ENCODE data around the gene ZC3H18. TPM values are rescaled to one million over a fixed set of nuclear protein-coding genes. Genes with fewer than 3 reads are reported as not detected.

Gene ZC3H18
- total and polyA plus RNA-seq, 2 of the 4 experiments (the other 2 are of a cell fraction): 3.4 to 21.3 TPM

GRCh38 chr16:88553739-88554138, 16.5 kb upstream of the ZC3H18 start:
- Histone ChIP-seq H3K14ac (replicated peaks; ENCODE audit: low read depth, low read length) (no peak overlapping the region), H2BK5ac (ENCODE audit: low read depth, low read length, poor library complexity, severe bottlenecking) (no peak overlapping the region), H3K9me3 (ENCODE audit: control insufficient read depth, insufficient read depth, low read length) (peaks cover 3% of the 10 kb centered on the region; the same call in 1 of the 2 replicates), H3K27me3 (ENCODE audit: control insufficient read depth, insufficient read depth, low read length) (peaks cover 62% of the 10 kb centered on the region), H3K56ac (ENCODE audit: extremely low read depth, insufficient read depth, low read length) (no peak overlapping the region), H2AFZ (replicated peaks; ENCODE audit: low read length, poor library complexity) (no peak overlapping the region), H3K79me1 (ENCODE audit: low read depth in 1 of 2, low read length in 2 of 2) (no peaks in the 10 kb centered on the region), H2AK9ac (replicated peaks; ENCODE audit: low read depth, low read length, poor library complexity) (no peak overlapping the region), H2BK20ac (ENCODE audit: low read depth, low read length) (no peak overlapping the region), H3K9me1 (ENCODE audit: insufficient read depth, low read length) (no peaks in the 10 kb centered on the region), H3K36me3 (ENCODE audit: control insufficient read depth, insufficient read depth, low read length) (no peaks in the 10 kb centered on the region), H4K8ac (ENCODE audit: low read depth in 2 of 2, low read length in 2 of 2) (no peak overlapping the region), H2BK120ac (ENCODE audit: low read depth, low read length) (no peak overlapping the region), H3K23ac (ENCODE audit: low read depth, low read length) (no peak overlapping the region), H3K4me1 (ENCODE audit: control insufficient read depth, insufficient read depth, low read length) (no peaks in the 10 kb centered on the region), H2AK5ac (ENCODE audit: low read depth, low read length) (no peak overlapping the region), H4K5ac (ENCODE audit: low read depth, low read length) (no peak overlapping the region), H3K4me2 (ENCODE audit: low read depth, low read length) (no peak overlapping the region), H3K18ac (ENCODE audit: low read depth, low read length) (no peak overlapping the region), H3K4me3 (ENCODE audit: insufficient read depth, low read depth, low read length) (no peak overlapping the region), H3K27ac (ENCODE audit: insufficient read depth, low read length) (no peak overlapping the region), H3K9ac (ENCODE audit: low read depth, low read length) (no peak overlapping the region), H4K20me1 (ENCODE audit: insufficient read depth, low read length) (no peaks in the 10 kb centered on the region), H4K91ac (ENCODE audit: insufficient read depth, low read depth, low read length) (no peak overlapping the region), H2BK15ac (ENCODE audit: low read depth, low read length) (no peak overlapping the region), H3K4ac (ENCODE audit: low read depth, low read length) (no peak overlapping the region)
- ATAC-seq (ENCODE audit: low read depth): no peak
- 40% methylated on average over 2 of the region's 16 CpGs; no CpG with 5 or more reads in 1 of the 2 experiments for WGBS, 2 experiments (ENCODE audit: extremely low coverage in 2 of 2, insufficient read length in 1 of 2)
- TF ChIP-seq MXI1 (IDR thresholded peaks at IDR 0.05; ENCODE audit: borderline replicate concordance, low read depth, low read length) (no peak), SMC3 (IDR thresholded peaks at IDR 0.05; ENCODE audit: low read depth, low read length) (no peak), MAZ (IDR thresholded peaks at IDR 0.05; ENCODE audit: borderline replicate concordance, low read depth, low read length) (no peak), FOS (IDR thresholded peaks at IDR 0.05; ENCODE audit: low read depth, low read length) (no peak), NFE2L2 (IDR thresholded peaks at IDR 0.05; ENCODE audit: low read depth, low read length) (no peak), RFX5 (IDR thresholded peaks at IDR 0.05; ENCODE audit: low read depth, low read length) (no peak), USF2 (IDR thresholded peaks at IDR 0.05; ENCODE audit: low read depth, low read length) (no peak), CHD1 (IDR thresholded peaks at IDR 0.05; ENCODE audit: low read depth, low read length) (no peak), CEBPB (IDR thresholded peaks at IDR 0.05; ENCODE audit: low read depth, low read length) (no peak), CTCF (conservative IDR thresholded peaks at IDR 0.05; ENCODE audit: low read depth, low read length) (no peak), POLR2A (IDR thresholded peaks at IDR 0.05; ENCODE audit: low read depth, low read length) (no peak)
- TF ChIP-seq, protein P1, sequence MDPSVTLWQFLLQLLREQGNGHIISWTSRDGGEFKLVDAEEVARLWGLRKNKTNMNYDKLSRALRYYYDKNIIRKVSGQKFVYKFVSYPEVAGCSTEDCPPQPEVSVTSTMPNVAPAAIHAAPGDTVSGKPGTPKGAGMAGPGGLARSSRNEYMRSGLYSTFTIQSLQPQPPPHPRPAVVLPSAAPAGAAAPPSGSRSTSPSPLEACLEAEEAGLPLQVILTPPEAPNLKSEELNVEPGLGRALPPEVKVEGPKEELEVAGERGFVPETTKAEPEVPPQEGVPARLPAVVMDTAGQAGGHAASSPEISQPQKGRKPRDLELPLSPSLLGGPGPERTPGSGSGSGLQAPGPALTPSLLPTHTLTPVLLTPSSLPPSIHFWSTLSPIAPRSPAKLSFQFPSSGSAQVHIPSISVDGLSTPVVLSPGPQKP (IDR thresholded peaks at IDR 0.05; ENCODE audit: borderline replicate concordance, low read depth, low read length): no peak
- ChIA-PET POLR2A (ENCODE audit: unreplicated experiment) (no interaction called here), CTCF (no interaction called here)
- DNase-seq: no peak
- in situ Hi-C loops (cut with MboI; ENCODE audit: low sequenced_read_pairs) (no loop called here), dilution Hi-C loops (cut with HindIII; ENCODE audit: low sequenced_read_pairs, unreplicated experiment) (no loop called here), intact Hi-C loops (cut with micrococcal nuclease) (no loop called here)
- BruUV-seq (replicated peaks): no TSS peak
